ENCODE data around the gene AKAP8L. TPM values are rescaled to one million over a fixed set of nuclear protein-coding genes. Genes with fewer than 3 reads are reported as not detected.
A peak's percentile ranks its signal among the peaks of the same experiment; 100 is the strongest.

The AKAP8L gene
- total and polyA plus RNA-seq, 9 of the 15 experiments (the other 6 are each of a cell fraction or from before 2014, with no cell fraction given): 2.4 to 116 (median 70.7) TPM

DNA sequence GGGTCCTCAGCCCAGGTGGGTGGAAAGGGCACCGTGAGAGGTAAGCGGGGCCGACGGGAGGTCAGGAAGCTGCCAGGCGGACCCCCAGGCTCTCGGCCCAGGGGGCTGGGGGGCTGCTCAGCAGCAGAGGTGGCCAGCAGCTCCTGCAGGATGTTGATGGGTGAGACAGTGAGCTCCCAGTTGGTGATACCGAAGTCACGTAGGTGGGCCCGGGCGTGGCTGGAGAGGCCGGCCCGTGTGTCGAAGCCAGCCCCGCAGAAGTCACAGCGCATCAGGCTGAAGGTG, 18.0 kb upstream of the AKAP8L start (continued):
- TF ChIP-seq, protein P1, sequence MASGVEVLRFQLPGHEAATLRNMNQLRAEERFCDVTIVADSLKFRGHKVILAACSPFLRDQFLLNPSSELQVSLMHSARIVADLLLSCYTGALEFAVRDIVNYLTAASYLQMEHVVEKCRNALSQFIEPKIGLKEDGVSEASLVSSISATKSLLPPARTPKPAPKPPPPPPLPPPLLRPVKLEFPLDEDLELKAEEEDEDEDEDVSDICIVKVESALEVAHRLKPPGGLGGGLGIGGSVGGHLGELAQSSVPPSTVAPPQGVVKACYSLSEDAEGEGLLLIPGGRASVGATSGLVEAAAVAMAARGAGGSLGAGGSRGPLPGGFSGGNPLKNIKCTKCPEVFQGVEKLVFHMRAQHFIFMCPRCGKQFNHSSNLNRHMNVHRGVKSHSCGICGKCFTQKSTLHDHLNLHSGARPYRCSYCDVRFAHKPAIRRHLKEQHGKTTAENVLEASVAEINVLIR (CRISPR knock-in tag; IDR thresholded peaks at IDR 0.05): no peak
- no peak for TF ChIP-seq ZFPM2 (CRISPR knock-in tag; IDR thresholded peaks at IDR 0.05)
- TF ChIP-seq, protein P2, sequence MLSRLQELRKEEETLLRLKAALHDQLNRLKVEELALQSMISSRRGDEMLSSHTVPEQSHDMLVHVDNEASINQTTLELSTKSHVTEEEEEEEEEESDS (CRISPR knock-in tag; IDR thresholded peaks at IDR 0.05): no peak

DNA sequence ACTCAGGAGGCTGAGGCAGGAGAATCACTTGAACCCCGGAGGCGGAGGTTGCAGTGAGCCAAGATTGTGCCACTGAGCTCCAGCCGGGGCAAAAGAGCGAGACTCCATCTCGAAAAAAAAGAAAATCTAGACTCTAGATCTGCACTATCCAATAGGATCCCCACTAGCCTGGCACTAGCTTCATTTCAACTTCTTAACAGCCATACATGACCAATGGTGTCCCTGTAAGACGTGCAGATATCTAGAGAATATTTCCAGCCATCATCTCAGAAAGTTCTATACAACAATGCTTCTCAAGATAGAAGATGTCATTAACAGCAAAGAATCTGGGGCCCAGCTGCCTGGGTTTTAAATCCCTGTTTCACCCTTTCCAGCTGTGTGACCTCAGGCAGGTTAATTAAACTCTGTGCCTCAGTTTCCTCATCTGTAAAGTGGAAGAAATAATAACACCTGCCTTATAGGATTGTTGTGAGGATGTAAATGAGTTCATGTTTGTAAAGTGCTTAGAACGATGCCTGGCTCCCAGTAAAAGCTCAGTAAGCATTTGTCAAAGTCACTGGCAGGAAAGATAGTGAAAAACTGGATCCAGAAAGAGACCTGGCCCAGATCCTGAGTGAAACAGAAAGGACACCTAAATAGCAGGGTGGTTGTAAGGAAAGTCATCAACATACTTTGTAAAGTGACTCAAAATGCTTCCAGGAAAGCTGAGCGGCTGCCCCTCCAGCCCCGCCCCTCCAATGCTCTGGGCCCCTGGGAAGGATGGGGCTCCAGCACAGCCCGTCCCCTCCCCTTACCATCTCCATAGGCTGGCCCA, 17.4 kb upstream of the AKAP8L start:
- FAIRE-seq: peak; percentile 52

More for the DNA sequence above, 17.4 kb upstream of the AKAP8L start:
- H4K20me1 ChIP-seq (replicated peaks; ENCODE audit: control insufficient read depth, insufficient read depth, low read length): no peaks in the 10 kb centered on the region
- no peak overlapping the region for H3K27ac ChIP-seq (ENCODE audit: extremely low read depth, low read depth, low read length)
- no peaks in the 10 kb centered on the region for H3K9me3 ChIP-seq (replicated peaks; ENCODE audit: control insufficient read depth, insufficient read depth, low read depth, low read length)
- 35% methylated on average over 10 of the region's 10 CpGs for WGBS (ENCODE audit: insufficient coverage, low coverage, missing lambda C conversion rate)
- in situ Hi-C loops (cut with MboI) (no loop called here), intact Hi-C loops (cut with micrococcal nuclease) (no loop called here)
- no peak for TF ChIP-seq TEAD2 (tag; IDR thresholded peaks at IDR 0.05)
- TF ChIP-seq ARID1B (IDR thresholded peaks at IDR 0.05): 0 out of 2 replicates have a peak, but pooled peaks have one; percentile 10
- TF ChIP-seq CREM (IDR thresholded peaks at IDR 0.05; ENCODE audit: low read depth): no peak
- peak in 1 of 2 experiments; percentile 39; a peak in 1 of 4 replicates for TF ChIP-seq MAZ (CRISPR knock-in tag; conservative IDR thresholded peaks at IDR 0.05 in 1 of 2, IDR thresholded peaks at IDR 0.05 in 1 of 2)
- peak; percentile 38 for TF ChIP-seq MEIS2 (IDR thresholded peaks at IDR 0.05; ENCODE audit: partially characterized antibody)
- TF ChIP-seq ZNF431 (CRISPR knock-in tag; IDR thresholded peaks at IDR 0.05): peak; percentile 65; the same call in 1 of the 2 replicates
- TF ChIP-seq, protein P3, sequence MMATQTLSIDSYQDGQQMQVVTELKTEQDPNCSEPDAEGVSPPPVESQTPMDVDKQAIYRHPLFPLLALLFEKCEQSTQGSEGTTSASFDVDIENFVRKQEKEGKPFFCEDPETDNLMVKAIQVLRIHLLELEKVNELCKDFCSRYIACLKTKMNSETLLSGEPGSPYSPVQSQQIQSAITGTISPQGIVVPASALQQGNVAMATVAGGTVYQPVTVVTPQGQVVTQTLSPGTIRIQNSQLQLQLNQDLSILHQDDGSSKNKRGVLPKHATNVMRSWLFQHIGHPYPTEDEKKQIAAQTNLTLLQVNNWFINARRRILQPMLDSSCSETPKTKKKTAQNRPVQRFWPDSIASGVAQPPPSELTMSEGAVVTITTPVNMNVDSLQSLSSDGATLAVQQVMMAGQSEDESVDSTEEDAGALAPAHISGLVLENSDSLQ (IDR thresholded peaks at IDR 0.05): peak; percentile 63
- TF ChIP-seq, protein P4, sequence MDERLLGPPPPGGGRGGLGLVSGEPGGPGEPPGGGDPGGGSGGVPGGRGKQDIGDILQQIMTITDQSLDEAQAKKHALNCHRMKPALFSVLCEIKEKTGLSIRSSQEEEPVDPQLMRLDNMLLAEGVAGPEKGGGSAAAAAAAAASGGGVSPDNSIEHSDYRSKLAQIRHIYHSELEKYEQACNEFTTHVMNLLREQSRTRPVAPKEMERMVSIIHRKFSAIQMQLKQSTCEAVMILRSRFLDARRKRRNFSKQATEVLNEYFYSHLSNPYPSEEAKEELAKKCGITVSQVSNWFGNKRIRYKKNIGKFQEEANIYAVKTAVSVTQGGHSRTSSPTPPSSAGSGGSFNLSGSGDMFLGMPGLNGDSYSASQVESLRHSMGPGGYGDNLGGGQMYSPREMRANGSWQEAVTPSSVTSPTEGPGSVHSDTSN (CRISPR knock-in tag; IDR thresholded peaks at IDR 0.05; ENCODE audit: low read depth): no peak
- TF ChIP-seq, protein P4 (tag; conservative IDR thresholded peaks at IDR 0.05; ENCODE audit: low read depth): peak; percentile 64
- TF ChIP-seq FOSL1 (tag; conservative IDR thresholded peaks at IDR 0.05): peak; percentile 49
- peaks cover 14 to 33% of the 10 kb centered on the region in 2 experiments; a peak in 4 of 5 replicates for H3K27me3 ChIP-seq (ENCODE audit: control insufficient read depth in 2 of 2, insufficient read depth in 2 of 2, low read length in 2 of 2)
- ATAC-seq: no peak
- H3K4me3 ChIP-seq: no peak overlapping the region
- no peak overlapping the region for H2AFZ ChIP-seq (ENCODE audit: low read depth, low read length)
- H3K9me1 ChIP-seq (ENCODE audit: control insufficient read depth, insufficient read depth, low read length): peaks cover 2% of the 10 kb centered on the region
- POLR2A ChIA-PET: interaction anchor here (0.6 to 2.3 kb wide), 7 partner anchors 10 to 1557 kb away, joined by 3 to 6 read pairs (median 4); partner anchors contain the start of gene AKAP8L
- peak; percentile 27 to 57 (median 49) for DNase-seq (ENCODE audit: extremely low read depth in 1 of 4, low spot score in 3 of 4)
- peaks cover under 1% of the 10 kb centered on the region; the same call in 1 of the 3 replicates for H3K36me3 ChIP-seq (ENCODE audit: control insufficient read depth, insufficient read depth, low read length)
- CTCF ChIA-PET (ENCODE audit: low intra/inter-chr PET ratio): no interaction called here
- peaks cover 11 to 53% of the 10 kb centered on the region in 2 experiments for H3K4me1 ChIP-seq (replicated peaks in 1 of 2; ENCODE audit: control insufficient read depth in 2 of 2, insufficient read depth in 2 of 2, low read length in 2 of 2)
- no peak overlapping the region; a peak in 1 of 4 replicates for H3K9ac ChIP-seq (ENCODE audit: insufficient read depth in 1 of 2, low read depth in 2 of 2, low read length in 2 of 2)
- BruUV-seq (replicated peaks): no TSS peak
- H3K4me2 ChIP-seq (ENCODE audit: insufficient read depth, low read length): no peak overlapping the region; the same call in 1 of the 2 replicates
- peaks cover 15% of the 10 kb centered on the region for H3K79me2 ChIP-seq (ENCODE audit: control insufficient read depth, insufficient read depth, low read length)
